ENCODE results near the gene QKI.

QKI gene

GRCh38 chr6:163483107-163483506 lies 68.6 kb downstream of the QKI start:
- Histone ChIP-seq H3K4me1 (ENCODE audit: control insufficient read depth in 2 of 2, insufficient read depth in 1 of 2, low read depth in 1 of 2, low read length in 2 of 2) (peaks cover 3 to 4% of the 10 kb centered on the region in 2 donors), H3K4me2 (ENCODE audit: insufficient read depth, low read length, poor library complexity, severe bottlenecking) (no peak overlapping the region), H2BK15ac (ENCODE audit: low read length) (no peak overlapping the region), H3K9me3 (replicated peaks in 1 of 2; ENCODE audit: control insufficient read depth in 2 of 2, insufficient read depth in 1 of 2, low read depth in 1 of 2, low read length in 2 of 2) (peaks cover 0 to 14% of the 10 kb centered on the region in 2 donors), H3K79me1 (ENCODE audit: low read depth, low read length) (no peaks in the 10 kb centered on the region), H3K4ac (ENCODE audit: low read length) (no peak overlapping the region), H3K27me3 (ENCODE audit: control insufficient read depth in 3 of 3, insufficient read depth in 3 of 3, low read depth in 1 of 3, low read length in 3 of 3) (no peaks in the 10 kb centered on the region), H4K91ac (ENCODE audit: low read depth, low read length, poor library complexity) (no peak overlapping the region), H3K4me3 (ENCODE audit: low read length in 2 of 2) (no peak overlapping the region), H3K36me3 (replicated peaks in 1 of 2; ENCODE audit: control insufficient read depth in 2 of 2, insufficient read depth in 2 of 2, low read length in 2 of 2) (peaks cover 0 to 95% of the 10 kb centered on the region in 2 donors), H3K23ac (ENCODE audit: low read depth, low read length, poor library complexity) (no peak overlapping the region), H4K8ac (ENCODE audit: low read depth, low read length) (no peak overlapping the region), H2BK5ac (ENCODE audit: low read length) (no peak overlapping the region), H3K9ac (ENCODE audit: low read depth, low read length, poor library complexity) (no peak overlapping the region), H2BK12ac (ENCODE audit: low read length) (no peak overlapping the region), H3K18ac (ENCODE audit: low read length) (no peak overlapping the region), H2BK120ac (ENCODE audit: low read depth, low read length) (no peak overlapping the region), H2AFZ (ENCODE audit: low read length) (no peak overlapping the region), H3K27ac (replicated peaks; ENCODE audit: low read length) (no peak overlapping the region), H2AK5ac (ENCODE audit: low read depth, low read length) (no peak overlapping the region), H3K14ac (ENCODE audit: low read length) (no peak overlapping the region)
- DNase-seq (ENCODE audit: low spot score): no peak
- no CpG with 5 or more reads among the region's 2 CpGs for WGBS, 2 donors (ENCODE audit: extremely low coverage in 2 of 2, insufficient read length in 2 of 2, insufficient replicate concordance in 1 of 2)

- Histone ChIP-seq H2BK5ac (ENCODE audit: low read length) (no peak overlapping the region), H3K9me3 (replicated peaks in 1 of 2; ENCODE audit: control insufficient read depth in 2 of 2, insufficient read depth in 1 of 2, low read depth in 1 of 2, low read length in 2 of 2) (peaks cover 0 to 3% of the 10 kb centered on the region in 2 donors), H3K23ac (ENCODE audit: low read depth, low read length, poor library complexity) (no peak overlapping the region), H3K18ac (ENCODE audit: low read length) (no peak overlapping the region), H3K9ac (ENCODE audit: low read depth, low read length, poor library complexity) (no peak overlapping the region), H3K4me3 (ENCODE audit: low read length in 2 of 2) (no peak overlapping the region), H2AFZ (ENCODE audit: low read length) (no peak overlapping the region), H3K36me3 (replicated peaks in 1 of 2; ENCODE audit: control insufficient read depth in 2 of 2, insufficient read depth in 2 of 2, low read length in 2 of 2) (peaks cover 0 to 87% of the 10 kb centered on the region in 2 donors), H3K27me3 (ENCODE audit: control insufficient read depth in 3 of 3, insufficient read depth in 3 of 3, low read depth in 1 of 3, low read length in 3 of 3) (no peaks in the 10 kb centered on the region), H4K8ac (ENCODE audit: low read depth, low read length) (no peak overlapping the region), H3K4me2 (ENCODE audit: insufficient read depth, low read length, poor library complexity, severe bottlenecking) (no peak overlapping the region), H2AK5ac (ENCODE audit: low read depth, low read length) (no peak overlapping the region), H2BK15ac (ENCODE audit: low read length) (no peak overlapping the region), H3K4ac (ENCODE audit: low read length) (no peak overlapping the region), H3K79me1 (ENCODE audit: low read depth, low read length) (no peaks in the 10 kb centered on the region), H3K4me1 (ENCODE audit: control insufficient read depth in 2 of 2, insufficient read depth in 1 of 2, low read depth in 1 of 2, low read length in 2 of 2) (peaks cover 4 to 6% of the 10 kb centered on the region in 2 donors), H2BK12ac (ENCODE audit: low read length) (no peak overlapping the region), H3K14ac (ENCODE audit: low read length) (no peak overlapping the region), H4K91ac (ENCODE audit: low read depth, low read length, poor library complexity) (no peak overlapping the region), H2BK120ac (ENCODE audit: low read depth, low read length) (no peak overlapping the region), H3K27ac (replicated peaks; ENCODE audit: low read length) (no peak overlapping the region)
- no CpG with 5 or more reads among the region's 2 CpGs for WGBS, 2 donors (ENCODE audit: extremely low coverage in 2 of 2, insufficient read length in 2 of 2, insufficient replicate concordance in 1 of 2)
- no peak for DNase-seq (ENCODE audit: low spot score)
Observed at GRCh38 chr6:163485388-163485851, 70.9 kb downstream of the QKI start.

GRCh38 chr6:163486821-163487220 lies 72.3 kb downstream of the QKI start:
- Histone ChIP-seq H2AK5ac (ENCODE audit: low read depth, low read length) (no peak overlapping the region), H3K9me3 (replicated peaks in 1 of 2; ENCODE audit: control insufficient read depth in 2 of 2, insufficient read depth in 1 of 2, low read depth in 1 of 2, low read length in 2 of 2) (peaks cover 0 to 3% of the 10 kb centered on the region in 2 donors), H3K14ac (ENCODE audit: low read length) (no peak overlapping the region), H3K4ac (ENCODE audit: low read length) (no peak overlapping the region), H2BK12ac (ENCODE audit: low read length) (no peak overlapping the region), H3K27me3 (ENCODE audit: control insufficient read depth in 3 of 3, insufficient read depth in 3 of 3, low read depth in 1 of 3, low read length in 3 of 3) (no peaks in the 10 kb centered on the region), H3K9ac (ENCODE audit: low read depth, low read length, poor library complexity) (no peak overlapping the region), H3K4me3 (ENCODE audit: low read length in 2 of 2) (no peak overlapping the region), H4K91ac (ENCODE audit: low read depth, low read length, poor library complexity) (no peak overlapping the region), H3K79me1 (ENCODE audit: low read depth, low read length) (no peaks in the 10 kb centered on the region), H2BK120ac (ENCODE audit: low read depth, low read length) (no peak overlapping the region), H3K4me2 (ENCODE audit: insufficient read depth, low read length, poor library complexity, severe bottlenecking) (no peak overlapping the region), H3K23ac (ENCODE audit: low read depth, low read length, poor library complexity) (no peak overlapping the region), H2BK5ac (ENCODE audit: low read length) (no peak overlapping the region), H3K36me3 (replicated peaks in 1 of 2; ENCODE audit: control insufficient read depth in 2 of 2, insufficient read depth in 2 of 2, low read length in 2 of 2) (peaks cover 0 to 85% of the 10 kb centered on the region in 2 donors), H3K27ac (replicated peaks; ENCODE audit: low read length) (no peak overlapping the region), H3K18ac (ENCODE audit: low read length) (no peak overlapping the region), H3K4me1 (ENCODE audit: control insufficient read depth in 2 of 2, insufficient read depth in 1 of 2, low read depth in 1 of 2, low read length in 2 of 2) (peaks cover 4 to 6% of the 10 kb centered on the region in 2 donors), H2BK15ac (ENCODE audit: low read length) (no peak overlapping the region), H4K8ac (ENCODE audit: low read depth, low read length) (no peak overlapping the region), H2AFZ (ENCODE audit: low read length) (no peak overlapping the region)
- no CpG with 5 or more reads among the region's 3 CpGs for WGBS, 2 donors (ENCODE audit: extremely low coverage in 2 of 2, insufficient read length in 2 of 2, insufficient replicate concordance in 1 of 2)
- no peak for DNase-seq (ENCODE audit: low spot score)

GRCh38 chr6:163487606-163488005 lies 73.1 kb downstream of the QKI start:
- Histone ChIP-seq H3K27me3 (ENCODE audit: control insufficient read depth in 3 of 3, insufficient read depth in 3 of 3, low read depth in 1 of 3, low read length in 3 of 3) (no peaks in the 10 kb centered on the region), H3K4me1 (ENCODE audit: control insufficient read depth in 2 of 2, insufficient read depth in 1 of 2, low read depth in 1 of 2, low read length in 2 of 2) (peaks cover 4 to 6% of the 10 kb centered on the region in 2 donors), H3K4me2 (ENCODE audit: insufficient read depth, low read length, poor library complexity, severe bottlenecking) (no peak overlapping the region), H3K9me3 (replicated peaks in 1 of 2; ENCODE audit: control insufficient read depth in 2 of 2, insufficient read depth in 1 of 2, low read depth in 1 of 2, low read length in 2 of 2) (peaks cover 0 to under 1% of the 10 kb centered on the region in 2 donors), H2BK120ac (ENCODE audit: low read depth, low read length) (no peak overlapping the region), H3K4ac (ENCODE audit: low read length) (no peak overlapping the region), H2BK5ac (ENCODE audit: low read length) (no peak overlapping the region), H2BK12ac (ENCODE audit: low read length) (no peak overlapping the region), H3K4me3 (ENCODE audit: low read length in 2 of 2) (no peak overlapping the region), H3K14ac (ENCODE audit: low read length) (no peak overlapping the region), H3K23ac (ENCODE audit: low read depth, low read length, poor library complexity) (no peak overlapping the region), H2AFZ (ENCODE audit: low read length) (no peak overlapping the region), H3K36me3 (replicated peaks in 1 of 2; ENCODE audit: control insufficient read depth in 2 of 2, insufficient read depth in 2 of 2, low read length in 2 of 2) (peaks cover 0 to 79% of the 10 kb centered on the region in 2 donors), H4K91ac (ENCODE audit: low read depth, low read length, poor library complexity) (no peak overlapping the region), H3K27ac (replicated peaks; ENCODE audit: low read length) (no peak overlapping the region), H3K79me1 (ENCODE audit: low read depth, low read length) (no peaks in the 10 kb centered on the region), H2BK15ac (ENCODE audit: low read length) (no peak overlapping the region), H2AK5ac (ENCODE audit: low read depth, low read length) (no peak overlapping the region), H3K9ac (ENCODE audit: low read depth, low read length, poor library complexity) (no peak overlapping the region), H3K18ac (ENCODE audit: low read length) (no peak overlapping the region), H4K8ac (ENCODE audit: low read depth, low read length) (no peak overlapping the region)
- no peak for DNase-seq (ENCODE audit: low spot score)
- no CpG with 5 or more reads among the region's 1 CpG for WGBS, 2 donors (ENCODE audit: extremely low coverage in 2 of 2, insufficient read length in 2 of 2, insufficient replicate concordance in 1 of 2)

Data from neuronal stem cell (in vitro differentiated cells).